ENCODE data around the gene MS4A15.

MS4A15 gene

DNA sequence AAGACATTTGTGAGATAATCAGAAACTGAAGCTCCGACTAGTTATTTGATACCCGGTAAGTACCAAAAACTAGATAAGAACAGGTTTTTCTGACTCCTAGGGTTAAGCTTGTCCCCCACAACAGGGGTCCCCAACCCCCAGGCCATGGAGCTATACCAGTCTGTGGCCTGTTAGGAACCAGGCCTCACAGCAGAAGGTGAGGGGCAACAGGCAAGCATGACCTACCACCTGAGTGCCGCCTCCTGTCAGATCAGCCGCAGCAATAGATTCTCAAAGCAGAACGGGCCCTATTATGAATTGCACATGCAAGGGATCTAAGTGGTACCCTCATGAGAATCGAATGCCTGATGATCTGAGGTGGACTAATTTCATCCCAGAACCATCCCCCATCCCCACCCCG, 27.2 kb downstream of the MS4A15 start:
- in situ Hi-C loops (cut with MboI; ENCODE audit: low sequenced_read_pairs, unreplicated experiment) = no loop called here
- no peak for DNase-seq (ENCODE audit: low spot score)
- TF ChIP-seq, protein P1, sequence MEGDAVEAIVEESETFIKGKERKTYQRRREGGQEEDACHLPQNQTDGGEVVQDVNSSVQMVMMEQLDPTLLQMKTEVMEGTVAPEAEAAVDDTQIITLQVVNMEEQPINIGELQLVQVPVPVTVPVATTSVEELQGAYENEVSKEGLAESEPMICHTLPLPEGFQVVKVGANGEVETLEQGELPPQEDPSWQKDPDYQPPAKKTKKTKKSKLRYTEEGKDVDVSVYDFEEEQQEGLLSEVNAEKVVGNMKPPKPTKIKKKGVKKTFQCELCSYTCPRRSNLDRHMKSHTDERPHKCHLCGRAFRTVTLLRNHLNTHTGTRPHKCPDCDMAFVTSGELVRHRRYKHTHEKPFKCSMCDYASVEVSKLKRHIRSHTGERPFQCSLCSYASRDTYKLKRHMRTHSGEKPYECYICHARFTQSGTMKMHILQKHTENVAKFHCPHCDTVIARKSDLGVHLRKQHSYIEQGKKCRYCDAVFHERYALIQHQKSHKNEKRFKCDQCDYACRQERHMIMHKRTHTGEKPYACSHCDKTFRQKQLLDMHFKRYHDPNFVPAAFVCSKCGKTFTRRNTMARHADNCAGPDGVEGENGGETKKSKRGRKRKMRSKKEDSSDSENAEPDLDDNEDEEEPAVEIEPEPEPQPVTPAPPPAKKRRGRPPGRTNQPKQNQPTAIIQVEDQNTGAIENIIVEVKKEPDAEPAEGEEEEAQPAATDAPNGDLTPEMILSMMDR (IDR thresholded peaks at IDR 0.05; ENCODE audit: borderline replicate concordance, control extremely low read depth, extremely low read depth, insufficient read depth, missing control alignments) = no peak

DNA sequence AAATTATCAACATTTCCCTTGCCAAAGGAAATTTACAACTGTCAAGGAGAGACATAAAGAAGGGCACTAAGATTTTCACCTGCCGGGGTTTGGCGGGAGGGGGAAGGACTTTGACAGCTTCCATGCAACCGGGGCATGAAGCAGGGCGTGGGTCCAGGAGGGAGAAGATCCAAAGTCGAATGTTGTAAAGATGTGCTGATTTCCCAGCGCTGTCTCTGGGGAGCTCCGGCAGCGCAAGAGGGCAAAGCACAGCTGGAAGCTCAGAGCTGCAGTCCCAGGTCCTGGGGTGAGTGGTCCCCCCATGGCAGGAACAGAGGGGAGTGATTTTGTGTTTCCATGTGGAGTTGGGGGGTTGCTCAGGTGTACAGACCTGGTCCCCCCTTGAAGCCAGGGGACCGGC, 28.5 kb downstream of the MS4A15 start, which contains the start of gene MS4A10:
Gene MS4A10, plus strand, starts transcription at position 198 of the 400 bp plus-strand sequence. CDS start 5,003 bp downstream, outside the sequence.
- in situ Hi-C loops (cut with MboI; ENCODE audit: low sequenced_read_pairs, unreplicated experiment) = no loop called here
- TF ChIP-seq, protein P1 (IDR thresholded peaks at IDR 0.05; ENCODE audit: borderline replicate concordance, control extremely low read depth, extremely low read depth, insufficient read depth, missing control alignments) = no peak
- DNase-seq (ENCODE audit: low spot score) = no peak

DNA sequence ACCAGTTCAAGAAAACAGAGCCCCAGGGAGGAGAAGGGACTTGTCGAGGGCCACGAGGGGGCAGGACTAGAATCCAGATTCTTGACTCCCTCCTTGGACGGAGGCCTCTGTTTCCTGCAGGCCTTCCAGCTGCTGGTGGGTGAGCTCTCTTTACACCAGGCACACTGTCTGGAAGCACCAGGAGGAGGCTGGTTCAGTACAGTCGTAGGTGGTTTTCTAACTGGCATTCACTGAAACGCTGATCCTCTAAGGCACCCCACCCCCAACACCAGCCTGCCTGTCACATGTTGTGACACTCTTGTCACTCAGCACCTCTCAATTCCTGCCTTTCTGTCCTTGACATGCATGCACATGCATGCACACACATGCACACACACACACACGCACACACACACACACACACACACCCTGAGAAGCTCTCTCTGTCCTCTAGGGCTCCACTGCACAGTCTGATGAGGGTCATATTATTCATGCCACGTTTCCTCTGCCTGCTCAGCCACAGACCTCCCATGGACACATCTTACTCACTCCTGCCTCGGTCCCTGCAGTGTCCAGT, 29.2 kb downstream of the MS4A15 start:
- TF ChIP-seq, protein P1 (IDR thresholded peaks at IDR 0.05; ENCODE audit: borderline replicate concordance, control extremely low read depth, extremely low read depth, insufficient read depth, missing control alignments) = no peak
- DNase-seq (ENCODE audit: low spot score) = no peak
- in situ Hi-C loops (cut with MboI; ENCODE audit: low sequenced_read_pairs, unreplicated experiment) = no loop called here

DNA sequence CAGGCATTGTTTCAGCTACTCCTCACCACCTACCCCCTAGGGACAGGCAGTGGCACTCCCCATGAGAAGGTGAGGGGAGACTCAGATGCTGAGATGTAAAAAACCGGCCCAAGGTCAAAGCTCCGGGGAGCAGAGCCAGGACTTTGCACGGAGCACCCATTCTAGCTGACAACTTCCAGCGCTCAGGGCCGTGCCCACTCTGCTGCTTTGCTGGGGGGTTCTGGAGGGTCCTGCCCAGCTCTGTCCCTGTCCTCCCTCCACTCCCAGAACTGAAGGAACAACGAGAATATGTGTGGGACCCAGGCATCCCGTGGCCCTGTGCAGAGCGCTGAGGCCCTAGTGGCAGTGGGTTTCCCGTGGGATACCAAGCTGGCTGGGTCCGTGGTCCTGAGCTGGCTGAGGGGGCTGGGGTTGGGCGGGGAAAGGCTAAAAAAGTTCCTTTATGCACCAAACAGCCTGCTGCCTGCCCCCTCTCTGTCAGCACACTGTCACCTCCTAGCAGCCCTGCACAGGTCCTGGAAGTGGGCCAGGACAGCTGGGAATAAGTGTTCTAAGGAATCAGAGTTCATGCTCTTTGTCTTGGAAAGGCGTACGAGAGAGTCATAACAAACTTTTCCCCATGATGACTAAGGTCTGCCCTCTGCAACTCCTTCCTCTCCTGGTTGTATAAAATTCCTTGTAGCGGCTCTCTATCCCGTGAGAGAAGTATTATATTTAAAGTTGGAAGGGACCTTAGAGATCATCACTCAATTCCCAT, 30.3 kb downstream of the MS4A15 start:
- in situ Hi-C loops (cut with MboI; ENCODE audit: low sequenced_read_pairs, unreplicated experiment) = no loop called here
- TF ChIP-seq, protein P1 (IDR thresholded peaks at IDR 0.05; ENCODE audit: borderline replicate concordance, control extremely low read depth, extremely low read depth, insufficient read depth, missing control alignments) = no peak
- no peak for DNase-seq (ENCODE audit: low spot score)

DNA sequence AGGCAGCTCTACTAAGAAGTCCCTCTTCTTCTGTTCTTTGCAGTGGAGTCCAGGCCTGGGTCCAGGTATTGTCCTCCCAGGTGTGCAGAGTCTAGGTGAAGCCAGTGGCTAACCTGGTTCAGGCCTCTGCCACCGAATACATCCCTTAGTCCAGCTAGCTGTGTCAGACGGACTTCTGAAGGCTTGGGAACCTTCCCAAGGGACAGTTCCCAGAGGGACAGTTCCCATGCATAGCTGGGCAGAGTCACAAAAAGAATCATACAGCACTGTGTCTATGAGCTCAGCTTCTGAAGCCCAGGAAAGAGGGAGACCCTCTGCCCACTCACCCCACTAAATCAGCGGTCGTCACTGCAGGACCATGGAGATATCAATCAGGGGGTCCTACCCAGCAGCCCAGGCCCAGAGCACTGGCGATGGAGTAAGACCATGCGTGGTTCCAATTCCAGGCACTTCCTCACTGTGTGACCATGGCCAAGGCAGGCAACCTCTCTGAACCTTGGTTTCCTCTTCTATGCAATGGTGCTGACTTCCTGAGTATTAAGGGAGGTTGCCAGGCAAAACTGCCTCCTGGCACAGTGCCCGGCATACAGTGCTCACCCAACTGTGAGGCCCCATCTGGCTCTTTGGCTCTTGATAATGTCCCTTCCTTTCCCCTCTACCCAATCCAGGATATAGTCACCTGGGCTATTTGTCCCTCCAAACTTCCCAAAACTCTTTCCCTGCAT, 31.9 kb downstream of the MS4A15 start:
- TF ChIP-seq, protein P1 (IDR thresholded peaks at IDR 0.05; ENCODE audit: borderline replicate concordance, control extremely low read depth, extremely low read depth, insufficient read depth, missing control alignments) = no peak
- in situ Hi-C loops (cut with MboI; ENCODE audit: low sequenced_read_pairs, unreplicated experiment) = no loop called here

DNA sequence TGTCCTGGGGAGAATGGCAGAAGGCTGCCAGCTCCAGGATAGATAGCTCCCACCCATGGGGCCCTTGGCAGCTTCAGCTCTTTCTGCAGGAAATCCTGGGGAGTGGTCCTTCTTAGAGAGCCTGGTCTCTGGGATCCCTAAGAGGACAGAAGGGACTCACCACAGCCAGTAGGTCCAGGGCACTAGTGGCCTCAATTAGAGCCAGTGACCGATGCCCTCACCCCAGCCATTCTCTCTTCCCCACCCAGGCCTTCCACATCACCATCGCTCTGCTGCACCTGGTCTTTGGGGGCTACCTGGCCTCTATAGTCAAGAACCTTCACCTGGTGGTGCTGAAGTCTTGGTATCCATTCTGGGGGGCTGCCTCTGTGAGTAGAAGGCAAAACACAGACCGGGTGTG, 34.1 kb downstream of the MS4A15 start:
- no peak for DNase-seq (ENCODE audit: low spot score)
- in situ Hi-C loops (cut with MboI; ENCODE audit: low sequenced_read_pairs, unreplicated experiment) = no loop called here
- TF ChIP-seq, protein P1 (IDR thresholded peaks at IDR 0.05; ENCODE audit: borderline replicate concordance, control extremely low read depth, extremely low read depth, insufficient read depth, missing control alignments) = no peak

More for the DNA sequence above, 31.9 kb downstream of the MS4A15 start:
- no peak for DNase-seq (ENCODE audit: low spot score)
